GM19193 (cell line): ENCODE measurements around the gene PGBD5.

Experiments
- POLR2A ChIP-seq: IDR thresholded peaks from 4 replicates; pipeline ENCODE4 v1.6.1; 2011; ENCODE audit not compliant: insufficient read depth, insufficient read length; ENCODE audit errors: extremely low read depth

PGBD5 gene

DNA sequence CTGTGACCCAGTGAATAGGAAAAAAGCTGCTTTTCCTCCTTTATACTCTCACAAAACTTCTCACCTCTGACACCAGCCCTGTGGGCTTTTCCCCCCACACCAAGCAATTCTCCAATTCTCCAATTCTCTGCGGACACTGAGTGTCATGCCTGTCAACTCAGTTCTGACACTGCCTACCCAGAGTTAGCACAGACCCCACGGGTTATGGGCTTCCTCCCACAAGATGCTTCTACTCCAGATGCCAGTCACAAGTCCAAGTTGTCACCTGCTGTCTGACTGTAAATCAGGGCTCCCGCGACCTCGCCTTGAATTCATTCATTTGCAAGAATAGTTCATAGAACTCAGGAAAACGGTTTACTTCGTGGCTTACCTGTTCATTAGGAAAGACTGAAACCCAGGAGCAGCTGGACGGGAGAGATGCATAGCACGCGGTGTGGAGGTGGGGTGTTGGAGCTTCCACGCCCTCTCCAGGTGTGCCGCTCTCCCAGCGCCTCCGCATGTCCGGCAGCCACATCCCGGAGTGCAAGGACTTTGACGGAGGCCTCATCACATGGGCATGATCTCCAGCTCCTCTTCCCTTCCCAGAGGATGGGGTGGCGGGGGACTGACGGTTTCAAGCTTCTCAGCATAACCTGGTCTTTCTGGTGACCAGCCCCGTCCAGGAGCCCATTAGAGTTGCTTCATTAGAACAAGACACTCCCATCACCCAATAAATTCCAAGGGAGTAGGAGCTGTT, 154.7 kb downstream of the PGBD5 start:
- no peak for TF ChIP-seq POLR2A

DNA sequence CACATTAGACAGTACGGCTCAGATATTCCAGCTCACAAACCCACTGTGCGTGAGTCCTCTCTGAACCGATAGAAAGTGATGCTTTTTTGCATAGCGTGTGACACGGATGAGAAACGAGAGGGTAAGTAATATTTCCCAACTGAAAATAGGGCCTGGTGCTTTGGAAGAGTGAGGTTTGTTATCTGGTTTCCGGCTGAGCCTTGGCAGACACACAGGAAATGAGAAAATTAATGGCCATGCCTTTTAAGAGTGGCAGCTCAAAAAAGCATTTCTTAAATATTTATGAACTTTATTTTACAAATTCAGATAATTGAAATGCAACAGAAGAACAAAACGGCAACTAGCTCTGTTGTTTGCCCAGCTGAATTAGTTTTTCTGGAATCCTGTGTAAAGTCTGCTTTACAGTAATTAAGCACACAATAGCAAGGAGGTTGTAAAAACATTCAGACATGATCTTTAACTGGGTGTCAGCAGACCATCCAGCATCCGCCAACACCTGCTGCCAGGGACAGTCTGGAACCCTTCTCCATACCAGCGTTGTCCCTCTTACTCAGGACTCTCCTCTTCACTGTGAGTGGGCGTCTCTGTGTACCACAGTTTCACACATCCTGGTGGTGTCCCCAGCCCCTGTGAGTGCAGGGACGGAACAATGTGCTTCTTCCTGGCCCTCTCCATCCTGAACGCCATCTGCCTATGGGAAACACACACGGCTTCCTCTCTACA, 155.4 kb downstream of the PGBD5 start:
- TF ChIP-seq POLR2A, result no peak

DNA sequence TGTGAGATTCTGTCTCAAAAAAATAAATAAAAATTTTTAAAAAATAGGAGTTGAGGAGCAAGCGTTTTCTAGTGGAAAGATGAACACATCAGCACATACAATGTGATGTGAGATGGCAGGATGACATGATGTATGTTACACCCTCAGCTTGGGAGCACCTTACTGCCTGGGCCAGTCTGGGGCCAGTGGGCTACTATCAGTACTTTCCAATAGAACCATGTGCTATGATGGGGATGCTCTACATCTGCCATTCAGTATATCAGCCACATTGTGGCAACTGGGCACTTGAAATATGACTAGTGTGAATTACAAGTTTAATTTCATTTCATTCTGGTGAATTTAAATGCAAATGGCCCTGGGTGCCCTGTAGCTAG, 156.0 kb downstream of the PGBD5 start:
- TF ChIP-seq POLR2A, result no peak

- TF ChIP-seq POLR2A, result no peak
These were observed 157.6 kb downstream of the PGBD5 start for GRCh38 chr1:230268371-230269170.

DNA sequence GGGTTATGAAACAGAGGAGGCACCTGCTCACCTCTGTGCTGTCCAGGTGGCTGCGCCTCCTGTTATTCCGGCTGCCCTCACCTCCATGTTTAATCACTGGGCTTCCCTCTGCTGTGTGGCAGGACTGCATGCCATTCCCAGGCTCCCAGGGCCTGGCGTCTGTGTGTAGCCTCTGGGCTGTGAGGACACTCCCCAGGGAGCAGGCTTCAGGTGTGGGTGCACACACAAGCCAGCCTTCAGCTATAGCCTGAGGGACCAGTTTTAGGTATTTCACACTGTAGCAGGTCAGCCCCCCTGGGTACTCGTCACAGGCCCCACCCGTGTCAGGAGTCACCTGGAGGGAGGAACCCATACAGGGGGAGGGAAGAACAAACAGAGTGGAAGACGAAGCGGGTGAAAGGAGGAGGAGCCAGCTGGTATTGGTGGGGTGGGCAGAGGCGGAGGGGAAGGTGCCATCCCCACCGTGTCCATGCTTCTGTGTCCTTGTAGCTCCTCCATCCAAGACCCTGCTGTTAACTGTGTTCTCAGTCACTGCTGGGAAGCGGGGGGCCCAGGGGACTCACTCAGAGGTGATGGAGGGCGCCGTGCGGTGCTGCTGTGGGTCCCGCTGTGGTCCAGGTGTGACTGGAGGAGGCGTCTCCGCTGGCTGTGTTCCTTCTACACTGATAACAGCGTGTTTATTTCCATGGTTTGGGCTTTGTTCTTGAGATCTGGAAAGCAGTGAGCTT, 158.6 kb downstream of the PGBD5 start:
- TF ChIP-seq POLR2A, result no peak

- TF ChIP-seq POLR2A, result no peak
These were observed 159.7 kb downstream of the PGBD5 start for GRCh38 chr1:230266456-230266855.

GRCh38 chr1:230265200-230266115, 160.7 kb downstream of the PGBD5 start:
- TF ChIP-seq POLR2A, result no peak
